Activated gamma-delta T cell treated with anti-CD3 and anti-CD28 coated beads, Interleukin-2, amount 50 U/mL, for 16 hours (primary cell): ENCODE results near the gene ZNF362.

Source experiments
- DNase-seq: peaks from one replicate; pipeline ENCODE4 v3.0.0-alpha.2; 2020; ENCODE audit warnings: low read depth

The ZNF362 gene

DNA sequence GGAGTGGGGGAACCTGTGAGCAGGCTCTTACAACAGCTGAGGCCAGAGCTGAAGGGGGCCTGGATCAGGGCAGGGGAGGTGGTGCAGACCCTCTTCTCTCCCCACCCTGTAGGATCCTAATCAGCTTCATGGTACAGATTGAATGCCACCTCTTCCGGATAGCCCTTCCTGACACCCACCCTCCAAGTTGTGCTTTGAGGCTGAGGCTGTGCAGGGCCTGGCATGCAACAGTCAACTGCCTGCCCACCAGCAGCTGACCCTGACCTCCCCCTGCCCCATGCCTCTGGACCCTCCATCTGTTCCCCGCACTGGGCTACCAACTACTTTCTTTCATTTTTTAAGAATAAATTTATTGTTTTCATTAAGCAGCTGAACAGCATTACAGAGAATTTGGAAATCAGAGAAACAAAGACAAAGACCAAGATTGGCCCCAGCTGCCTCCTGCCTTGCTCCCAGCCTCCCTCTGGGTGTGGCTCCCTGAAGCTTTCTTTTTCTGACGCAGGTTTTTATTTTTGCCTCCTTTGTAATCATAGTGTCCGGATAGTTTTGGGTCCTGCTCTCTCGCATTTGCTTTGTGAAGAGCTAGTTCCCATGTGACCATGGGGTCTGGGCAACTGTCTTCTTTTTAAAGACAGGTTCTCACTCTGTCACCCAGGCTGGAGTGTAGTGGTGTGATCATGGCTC lies 12.8 kb downstream of the ZNF362 start:
- DNase-seq, result no peak

DNA sequence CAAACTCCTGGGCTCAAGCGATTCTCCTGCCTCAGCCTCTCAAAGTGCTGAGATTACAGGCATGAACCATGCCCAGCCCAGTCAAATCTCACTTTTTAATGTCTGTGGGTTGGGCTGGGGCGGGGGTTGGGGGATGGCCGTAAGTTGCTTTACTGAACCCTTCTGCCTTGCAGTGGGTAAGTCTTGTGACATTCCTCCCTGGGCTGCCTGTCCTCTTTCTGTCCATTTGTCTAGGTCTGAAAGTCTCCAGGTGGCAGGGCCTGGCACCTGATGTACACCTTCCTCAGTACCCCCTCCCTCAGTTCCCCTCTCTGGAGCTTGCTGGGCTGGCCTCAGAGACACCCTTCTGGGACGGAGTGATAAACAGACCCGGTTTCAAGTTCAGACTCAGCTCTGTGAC lies 13.3 kb downstream of the ZNF362 start:
- no peak for DNase-seq

GRCh38 chr1:33270379-33270778 lies 14.1 kb downstream of the ZNF362 start:
- no peak for DNase-seq

DNA sequence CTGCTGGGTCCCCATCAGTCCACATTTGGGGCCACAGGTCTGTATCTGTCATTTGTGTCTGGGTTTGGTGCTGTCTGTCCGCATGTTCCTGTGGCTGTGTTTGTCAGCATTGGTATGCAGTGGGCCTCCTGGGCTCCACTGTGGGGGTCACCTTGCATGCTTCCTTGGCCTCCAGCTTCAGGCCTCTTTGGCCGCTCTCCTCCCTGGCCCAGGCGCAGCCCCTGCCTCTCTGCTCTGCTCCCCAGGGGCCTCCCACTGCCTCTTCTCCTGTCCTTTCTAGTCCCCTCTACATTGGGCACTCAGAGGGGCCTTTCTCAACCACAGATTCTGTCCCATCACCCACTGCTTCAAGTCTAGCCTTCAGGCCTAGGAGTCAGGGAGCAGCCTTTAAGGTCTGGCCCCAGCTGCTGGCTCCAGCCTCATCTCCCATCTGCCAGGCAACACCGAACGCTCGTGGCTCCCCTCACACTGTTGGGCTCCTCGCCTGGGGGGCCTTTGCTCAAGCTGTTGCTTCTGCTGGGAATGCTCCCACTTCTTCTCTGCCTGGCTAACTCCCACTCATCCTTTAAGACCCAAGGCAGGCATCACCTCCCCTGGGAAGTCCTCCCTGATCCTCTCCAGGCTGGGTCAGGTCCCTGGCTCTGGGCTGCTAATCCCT lies 14.6 kb downstream of the ZNF362 start:
- no peak for DNase-seq

DNA sequence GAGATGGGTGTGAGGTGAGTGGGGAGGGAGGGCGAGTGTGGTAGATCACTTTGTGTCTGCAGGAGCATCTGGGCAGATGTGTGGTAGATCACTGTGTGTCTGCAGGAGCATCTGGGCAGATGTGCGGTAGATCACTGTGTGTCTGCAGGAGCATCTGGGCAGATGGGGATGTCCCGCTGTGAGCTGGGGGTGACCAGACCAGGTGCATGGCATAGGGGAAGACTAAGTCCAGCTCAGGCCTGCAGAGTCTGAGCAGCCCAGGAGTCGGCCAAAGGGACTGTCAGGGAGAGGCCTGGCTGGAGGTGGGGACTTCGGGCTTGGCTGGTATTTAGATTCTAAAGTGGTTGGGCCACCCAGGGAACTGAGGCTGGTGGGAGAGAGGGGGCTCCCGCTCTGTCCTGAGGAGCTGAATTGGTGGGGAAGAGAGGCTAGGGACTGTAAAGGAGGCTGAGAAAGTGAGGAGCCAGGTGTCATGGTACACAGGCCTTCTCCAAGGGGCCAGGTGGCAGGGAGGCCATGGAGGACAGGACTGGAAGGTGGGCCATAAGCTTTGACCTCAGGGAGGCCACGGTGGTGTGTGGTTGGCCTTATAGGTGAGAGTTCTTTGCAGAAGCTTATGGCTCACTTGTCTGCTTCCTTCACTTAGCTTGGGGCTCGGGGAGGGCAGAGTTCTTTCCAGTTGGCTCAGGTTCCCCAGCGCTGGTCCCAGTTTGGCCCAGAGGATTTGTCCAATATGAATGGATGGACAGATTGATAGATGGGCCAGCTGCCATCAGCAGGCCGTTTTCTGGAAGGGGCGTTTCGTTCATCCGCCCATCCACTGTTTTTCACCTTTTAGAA lies 15.6 kb downstream of the ZNF362 start:
- no peak for DNase-seq

- no peak for DNase-seq
Observed at GRCh38 chr1:33272509-33272908, 16.2 kb downstream of the ZNF362 start.

DNA sequence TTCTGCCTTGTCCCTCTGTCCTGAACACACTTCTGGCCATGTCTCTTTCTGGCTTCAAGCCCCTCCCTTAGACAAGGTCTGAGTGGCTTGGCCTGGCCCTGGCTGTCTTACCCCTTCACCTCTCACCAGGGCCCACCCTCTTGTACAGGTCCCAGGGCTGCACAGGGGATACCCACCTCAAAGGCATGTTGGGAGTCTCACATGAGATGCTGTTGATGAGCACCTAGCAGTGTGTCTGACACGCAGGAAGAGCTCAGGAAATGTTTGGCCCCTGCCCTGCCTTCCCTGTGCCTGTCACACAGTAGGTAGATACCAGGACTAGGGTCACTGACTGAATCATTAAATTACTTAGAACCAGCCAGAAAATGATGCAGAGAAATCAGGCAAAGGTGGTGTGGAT lies 16.6 kb downstream of the ZNF362 start:
- DNase-seq, result no peak

DNA sequence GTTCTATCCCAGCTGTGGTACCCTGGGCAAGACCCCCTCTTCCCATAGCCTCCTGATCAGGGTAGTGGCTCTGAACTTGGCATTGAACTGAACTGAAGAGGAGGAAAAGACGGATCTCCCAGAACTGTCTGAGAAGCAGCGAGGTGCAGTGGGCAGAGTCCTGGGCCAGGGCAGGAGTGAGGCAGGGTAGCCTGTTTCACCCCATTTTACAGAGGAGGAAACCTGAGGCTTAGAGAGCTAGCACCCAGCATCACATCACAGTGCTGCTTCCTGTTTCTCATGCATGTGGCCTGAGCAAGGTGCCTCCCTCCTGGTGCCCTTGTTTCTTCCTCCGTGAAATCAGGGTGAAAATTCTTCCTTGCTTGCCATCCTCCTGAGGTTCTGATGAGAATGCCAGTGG lies 17.1 kb downstream of the ZNF362 start:
- DNase-seq, result no peak

GRCh38 chr1:33273961-33274371 lies 17.7 kb downstream of the ZNF362 start:
- no peak for DNase-seq

- no peak for DNase-seq
Observed at GRCh38 chr1:33274446-33274845, 18.2 kb downstream of the ZNF362 start.

GRCh38 chr1:33275195-33275594 lies 18.9 kb downstream of the ZNF362 start:
- no peak for DNase-seq

DNA sequence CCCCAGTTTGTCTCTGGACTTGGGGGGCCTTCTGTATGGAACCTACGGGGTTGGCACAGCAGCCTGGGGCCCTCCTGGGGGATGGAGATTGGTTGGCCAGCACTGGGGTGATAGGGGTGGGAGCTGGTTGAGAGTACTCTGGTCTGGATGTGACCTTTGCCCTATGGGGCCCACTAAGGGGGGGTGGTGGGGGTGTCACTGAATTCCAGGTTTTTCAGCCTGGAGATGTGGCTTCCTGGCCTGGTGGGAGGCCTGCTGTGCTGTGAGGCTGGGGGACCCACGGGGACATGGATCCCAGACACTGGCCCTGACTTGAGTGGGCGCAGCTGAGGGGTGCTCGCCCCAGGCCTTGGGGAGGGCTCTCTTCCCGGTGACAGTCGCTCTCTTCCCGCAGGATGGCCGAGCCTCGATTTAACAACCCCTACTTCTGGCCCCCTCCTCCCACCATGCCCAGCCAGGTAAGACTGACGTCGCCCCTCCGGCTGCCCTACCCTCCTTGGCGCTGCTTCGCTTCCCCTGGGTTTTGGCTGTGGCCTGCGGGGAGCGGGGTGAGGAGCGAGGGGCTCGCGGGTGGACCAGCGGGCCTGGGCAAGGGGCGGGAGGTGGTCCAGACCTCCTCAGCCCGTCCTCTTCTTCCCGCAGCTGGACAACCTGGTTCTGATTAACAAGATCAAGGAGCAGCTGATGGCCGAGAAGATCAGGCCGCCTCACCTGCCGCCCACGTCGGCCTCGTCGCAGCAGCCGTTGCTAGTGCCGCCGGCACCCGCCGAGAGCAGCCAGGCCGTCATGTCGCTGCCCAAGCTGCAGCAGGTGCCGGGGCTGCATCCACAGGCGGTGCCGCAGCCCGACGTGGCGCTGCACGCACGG lies 19.6 kb downstream of the ZNF362 start:
- no peak for DNase-seq

GRCh38 chr1:33276573-33277298 lies 20.4 kb downstream of the ZNF362 start:
- DNase-seq, result no peak

DNA sequence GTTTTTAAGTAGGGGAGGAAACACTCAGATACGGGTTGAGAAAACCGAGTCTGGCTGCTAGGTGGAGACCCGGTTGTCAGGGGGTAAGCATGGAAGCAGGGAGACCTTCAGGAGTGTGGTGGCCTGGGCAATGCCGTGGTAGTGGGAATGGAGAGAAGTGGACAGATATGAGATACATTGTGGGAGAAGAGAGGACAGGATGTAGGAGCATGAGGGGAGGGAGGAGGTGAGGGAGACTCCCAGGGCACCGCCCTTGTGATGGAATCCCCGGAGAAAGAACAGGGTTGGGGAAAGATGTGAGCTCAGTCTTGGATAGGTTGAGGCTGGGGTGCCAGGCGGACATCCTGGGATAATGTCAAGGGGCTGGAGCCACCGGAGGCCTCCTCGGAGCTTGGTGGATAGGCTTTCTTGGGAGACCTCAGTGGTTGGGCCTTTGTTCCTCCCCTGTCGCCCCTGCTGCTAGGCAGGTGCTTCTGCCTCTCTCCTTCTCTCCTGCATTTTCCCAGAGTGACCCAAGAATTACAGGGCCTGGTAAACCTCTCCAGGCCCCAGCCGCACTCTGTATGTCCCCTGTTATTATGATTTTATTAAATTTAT lies 21.3 kb downstream of the ZNF362 start:
- no peak for DNase-seq

GRCh38 chr1:33280091-33280661 lies 23.9 kb downstream of the ZNF362 start:
- no peak for DNase-seq

- DNase-seq, result no peak
Observed at GRCh38 chr1:33281554-33282303, 25.4 kb downstream of the ZNF362 start.

DNA sequence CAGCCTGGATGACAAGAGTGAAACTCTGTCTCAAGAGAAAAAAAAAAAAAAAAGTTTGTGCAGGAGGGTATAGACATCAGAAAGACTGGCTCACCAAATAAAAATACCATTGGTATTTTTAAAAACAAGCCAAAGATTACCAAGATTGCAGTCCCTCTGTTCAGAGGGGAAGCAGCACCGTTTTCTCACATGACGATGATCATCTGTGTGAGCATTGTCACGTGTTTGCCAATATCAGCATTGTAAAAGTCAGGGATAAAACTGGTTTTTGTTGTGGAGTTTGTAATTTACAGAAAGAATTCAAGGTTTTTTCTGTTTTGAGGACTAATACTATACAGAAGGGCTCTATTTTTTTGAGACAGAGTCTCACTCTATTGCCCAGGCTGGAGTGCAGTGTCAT lies 26.5 kb downstream of the ZNF362 start:
- no peak for DNase-seq

DNA sequence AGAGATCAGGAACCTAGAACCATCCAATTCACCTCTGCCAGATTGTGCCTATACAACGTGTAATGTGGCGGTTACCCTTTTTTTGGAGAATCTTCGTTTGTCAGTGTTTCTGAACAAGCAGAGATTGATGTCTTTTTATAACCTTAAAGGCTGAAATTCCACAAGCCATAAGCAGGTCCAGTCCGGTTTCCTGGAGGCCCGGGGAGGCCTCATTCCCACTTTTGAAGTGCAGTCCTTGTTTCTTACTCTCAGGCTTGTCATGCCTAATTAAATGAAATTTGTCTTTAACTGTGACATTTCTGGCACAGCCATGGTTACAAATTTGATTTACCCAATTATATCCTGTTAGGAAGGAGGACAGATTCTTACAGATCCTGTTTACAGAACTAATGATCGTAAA lies 27.8 kb downstream of the ZNF362 start:
- no peak for DNase-seq

- DNase-seq, result no peak
Observed at GRCh38 chr1:33286451-33287185, 30.3 kb downstream of the ZNF362 start.
